GM21390 (cell line): Measurements from ENCODE around the gene GALNT10.
"Not testable (repeated sequence)": the region's sequence is repeated elsewhere in the genome, so short reads cannot be mapped to it uniquely, and the experiment has no call there.

Experiments
- ATAC-seq: cut with Tn5 transposase; IDR thresholded peaks from one replicate; pipeline ENCODE4 v1.9.1; 2021; ENCODE audit not compliant: unreplicated experiment

Gene GALNT10

GRCh38 chr5:154190595-154191304 is at the start of gene GALNT10:
Gene GALNT10, plus strand, starts transcription at chr5:154190733. Its CDS starts 134 bp downstream, at chr5:154190867.
- ATAC-seq = peak; percentile 68

GRCh38 chr5:154141745-154142221 is 48.8 kb upstream of the GALNT10 start:
- no peak for ATAC-seq

- no peak for ATAC-seq
Measured at GRCh38 chr5:154143211-154143641, 47.3 kb upstream of the GALNT10 start.

DNA sequence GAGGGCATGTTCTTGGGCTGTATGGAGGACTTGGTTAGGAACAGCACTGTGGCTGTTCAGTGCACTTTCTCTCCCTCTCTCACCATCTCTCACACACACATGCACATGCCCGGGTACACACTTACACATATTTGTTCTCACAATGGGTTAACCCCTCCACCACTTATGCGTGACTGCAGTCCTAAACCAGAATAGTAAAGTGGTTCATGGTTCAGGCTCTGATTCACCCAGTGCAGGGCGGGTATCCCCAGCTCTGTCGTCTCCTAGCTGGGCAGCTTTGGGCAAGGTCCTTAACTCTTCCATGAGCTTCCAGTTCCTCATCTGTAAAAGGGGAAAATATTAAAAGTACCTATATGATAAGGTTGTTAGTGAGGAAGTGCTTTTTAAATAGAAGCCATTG is 45.3 kb upstream of the GALNT10 start:
- no peak for ATAC-seq

DNA sequence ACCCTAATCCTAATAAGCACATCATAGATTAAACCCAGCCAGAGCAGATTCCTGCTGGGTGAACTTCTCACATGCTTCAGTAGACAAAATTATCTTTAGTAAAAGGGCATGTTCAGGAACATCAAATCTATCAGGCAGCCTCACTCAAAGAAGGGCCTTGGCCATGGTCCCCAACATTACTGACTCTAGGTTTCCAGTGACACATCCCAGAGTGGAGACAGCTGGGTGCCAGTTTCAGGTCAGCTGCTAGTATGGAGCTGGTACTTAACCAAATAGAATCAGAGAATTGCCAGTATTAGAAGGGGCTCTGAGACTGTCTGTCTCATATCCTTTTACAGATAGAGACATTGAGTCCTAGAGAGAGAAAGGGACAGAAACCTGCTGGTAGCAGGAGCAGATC is 44.1 kb upstream of the GALNT10 start:
- ATAC-seq = no peak

GRCh38 chr5:154147666-154148065 is 42.9 kb upstream of the GALNT10 start:
- ATAC-seq = no peak

GRCh38 chr5:154150471-154150870 is 40.1 kb upstream of the GALNT10 start:
- not testable (repeated sequence) for ATAC-seq

DNA sequence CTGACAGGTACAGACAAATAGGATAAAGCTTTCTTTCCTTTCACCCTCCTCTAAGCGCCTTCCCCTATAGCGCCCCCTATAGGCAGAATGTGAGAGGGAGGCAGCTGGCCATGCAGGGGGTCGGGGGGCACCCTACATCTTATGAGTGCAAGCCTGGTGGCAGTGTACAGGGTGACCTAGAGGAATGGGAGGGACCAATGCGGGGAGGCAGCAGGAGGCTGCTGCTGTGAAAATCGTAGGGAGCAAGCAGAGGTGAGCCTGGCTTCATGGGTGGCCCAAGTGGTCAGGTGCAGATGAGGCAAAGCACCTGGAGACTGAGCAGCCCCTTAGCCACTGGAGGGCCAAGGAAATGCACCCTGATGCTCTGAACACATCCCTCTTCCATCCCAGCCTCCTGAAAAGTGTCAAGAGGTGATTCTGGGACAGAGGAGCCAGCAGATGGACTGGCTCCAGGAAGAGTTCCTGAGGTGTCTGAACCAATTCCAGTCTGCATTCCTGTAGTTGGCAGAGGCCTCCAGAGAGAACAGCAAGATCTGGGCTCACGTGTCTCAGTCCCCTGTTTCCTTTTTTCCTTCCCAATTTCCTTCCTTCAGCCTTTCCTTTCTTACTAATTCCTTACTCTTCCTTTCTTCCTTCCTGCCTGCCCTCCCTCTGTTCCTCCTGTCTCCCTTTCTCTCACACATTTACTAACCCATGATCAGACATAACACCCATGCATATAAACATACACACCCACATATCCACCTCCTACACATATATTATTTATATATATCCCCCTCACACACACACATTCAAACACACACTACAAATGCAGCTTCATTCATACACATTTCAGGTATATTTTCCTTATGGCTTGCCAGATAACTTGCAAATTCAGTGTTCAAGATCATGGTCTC is 32.8 kb upstream of the GALNT10 start:
- ATAC-seq = no peak

- ATAC-seq = no peak
Measured at GRCh38 chr5:154158379-154158737, 32.2 kb upstream of the GALNT10 start.

DNA sequence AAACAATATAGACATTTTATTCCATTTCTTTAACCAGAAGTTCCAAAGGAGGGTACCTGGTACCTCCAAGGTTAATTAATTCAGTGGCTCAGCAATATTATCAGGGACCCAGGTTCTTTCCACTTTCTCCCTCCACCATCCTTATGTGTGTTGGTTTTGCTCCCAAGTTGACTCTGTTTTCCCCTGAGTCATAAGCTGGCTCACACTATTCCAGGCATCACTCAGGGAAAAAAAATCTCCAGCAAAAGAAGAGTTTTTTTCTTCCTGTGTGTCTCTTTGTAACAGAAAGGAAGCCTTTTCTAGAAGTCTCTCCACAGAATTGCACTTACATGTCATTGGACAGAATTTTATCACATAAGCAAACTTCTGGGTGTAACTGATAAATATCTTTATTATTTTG is 31.2 kb upstream of the GALNT10 start:
- no peak for ATAC-seq

- no peak for ATAC-seq
Measured at GRCh38 chr5:154162539-154163151, 27.9 kb upstream of the GALNT10 start.

DNA sequence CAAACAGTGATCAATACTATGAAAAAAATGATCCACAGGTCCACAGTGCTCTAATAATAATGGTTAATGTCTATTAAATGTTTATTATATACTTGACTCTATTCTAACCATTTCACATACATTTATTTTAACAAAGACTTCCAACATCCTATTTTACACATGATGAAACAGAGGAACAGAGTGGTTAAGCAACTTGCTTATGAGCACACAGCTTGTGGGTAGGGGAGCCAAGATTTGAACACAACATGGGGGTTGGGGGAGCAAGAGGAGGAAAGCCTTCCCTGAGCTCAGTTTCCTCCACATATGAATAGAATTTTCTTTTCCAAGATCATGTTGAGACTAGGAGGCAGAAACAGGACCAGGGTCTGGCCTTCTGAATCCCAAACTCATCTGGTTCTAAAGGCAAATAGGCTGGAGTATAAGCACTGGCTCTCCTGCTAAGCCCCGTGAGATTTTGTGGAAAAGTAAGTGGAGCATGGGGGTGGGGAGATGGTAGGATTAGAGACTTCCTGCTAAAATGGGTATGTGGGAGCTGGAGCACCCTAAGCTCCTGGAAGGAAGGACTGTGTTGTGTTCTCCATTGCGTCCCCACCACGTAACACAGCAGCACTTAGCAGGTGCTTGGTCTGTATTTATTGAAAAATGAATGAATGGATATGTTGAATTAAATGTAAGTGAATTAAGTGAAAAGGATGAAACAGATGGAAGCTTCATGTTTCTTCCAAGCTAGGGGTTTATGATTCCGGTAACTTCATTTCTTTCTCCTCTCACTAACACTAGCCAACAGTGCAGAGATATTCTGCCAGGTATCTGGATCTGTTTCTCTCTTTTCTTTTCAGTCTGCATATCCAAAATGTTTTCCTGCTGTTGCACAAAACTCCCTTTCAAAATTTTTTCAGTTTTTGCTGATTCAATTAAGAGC is 26.9 kb upstream of the GALNT10 start:
- no peak for ATAC-seq

GRCh38 chr5:154164249-154164581 is 26.3 kb upstream of the GALNT10 start:
- no peak for ATAC-seq

- ATAC-seq = no peak
Measured at GRCh38 chr5:154165886-154166285, 24.6 kb upstream of the GALNT10 start.

DNA sequence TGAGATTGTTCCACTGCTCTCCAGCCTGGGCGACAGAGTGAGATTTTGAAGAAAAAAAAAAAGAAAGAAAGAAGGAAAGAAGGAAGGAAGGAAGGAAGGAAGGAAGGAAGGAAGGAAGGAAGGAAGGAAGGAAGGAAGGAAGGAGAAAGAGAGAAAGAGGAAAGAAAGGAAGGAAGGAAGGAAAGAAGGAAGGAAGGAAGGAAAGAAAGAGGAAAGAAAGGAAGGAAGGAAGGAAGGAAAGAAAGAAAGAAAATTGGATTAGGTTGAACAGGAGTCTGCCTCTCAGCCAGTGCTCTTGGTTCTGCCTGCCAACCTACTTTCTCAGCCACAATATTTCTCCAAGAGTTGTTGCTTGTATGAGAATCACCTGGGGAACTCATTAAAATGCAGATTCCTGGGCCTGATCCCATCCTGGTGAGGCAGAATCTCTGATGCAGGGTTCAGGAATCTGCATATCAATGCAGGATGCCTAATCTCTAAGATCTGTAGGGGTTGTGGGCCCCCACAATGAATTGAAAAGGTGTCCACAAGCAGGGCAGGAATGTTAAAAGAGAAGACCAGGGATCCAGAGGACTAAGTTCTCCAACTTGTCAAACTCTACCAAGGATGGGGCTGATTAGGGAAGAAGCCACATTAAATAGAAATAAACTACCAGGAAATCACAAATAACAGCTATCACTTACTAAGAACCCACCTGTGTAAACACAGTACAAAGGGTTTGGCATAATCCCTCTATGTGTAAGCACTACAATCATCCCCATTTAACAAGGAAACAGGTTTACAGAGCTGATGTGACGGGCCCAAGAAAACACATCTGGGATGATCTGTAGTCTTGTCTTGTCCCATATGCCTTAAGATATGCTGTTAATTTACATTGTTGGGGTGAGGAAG is 23.4 kb upstream of the GALNT10 start:
- ATAC-seq = no peak

- no peak for ATAC-seq
Measured at GRCh38 chr5:154168395-154168794, 22.1 kb upstream of the GALNT10 start.

DNA sequence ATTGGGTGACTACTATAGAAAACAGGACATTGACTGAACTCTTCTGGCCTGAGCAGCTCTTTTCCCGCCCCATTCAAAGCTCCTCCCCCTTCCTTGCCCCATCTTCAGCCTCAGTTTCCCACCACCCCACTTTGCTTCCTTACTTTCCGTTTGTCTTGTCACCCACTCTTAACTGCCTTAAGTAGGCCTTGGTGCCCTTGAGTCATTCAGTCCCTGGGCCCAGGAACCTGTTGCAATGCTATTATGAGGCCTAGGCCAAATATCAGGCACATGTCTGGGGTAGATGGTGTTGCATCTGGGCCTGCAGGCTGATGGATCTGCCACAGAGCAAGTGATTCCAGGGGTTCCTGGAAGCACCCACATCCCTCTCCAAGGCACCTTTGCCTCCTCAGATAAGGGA is 17.7 kb upstream of the GALNT10 start:
- no peak for ATAC-seq

GRCh38 chr5:154174091-154174490 is 16.4 kb upstream of the GALNT10 start:
- ATAC-seq = no peak

DNA sequence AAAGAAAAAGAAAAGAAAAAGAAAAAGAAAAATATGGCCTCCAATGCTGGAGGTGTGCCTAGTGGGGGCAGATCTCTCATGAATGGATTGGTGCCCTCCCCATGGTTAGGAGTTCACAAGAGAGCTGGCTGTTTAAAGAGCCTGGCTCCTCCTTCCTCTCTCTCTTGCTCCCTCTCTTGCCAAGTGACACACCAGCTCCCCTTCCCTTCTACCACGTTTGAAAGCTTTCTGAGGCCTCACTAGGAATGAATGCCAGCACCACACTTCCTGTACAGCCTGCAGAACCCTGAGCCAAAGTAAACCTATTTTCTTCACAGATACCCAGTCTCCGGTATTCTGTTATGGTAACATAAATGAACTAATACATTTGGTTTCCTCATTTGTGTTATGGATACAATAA is 14.4 kb upstream of the GALNT10 start:
- ATAC-seq = no peak

DNA sequence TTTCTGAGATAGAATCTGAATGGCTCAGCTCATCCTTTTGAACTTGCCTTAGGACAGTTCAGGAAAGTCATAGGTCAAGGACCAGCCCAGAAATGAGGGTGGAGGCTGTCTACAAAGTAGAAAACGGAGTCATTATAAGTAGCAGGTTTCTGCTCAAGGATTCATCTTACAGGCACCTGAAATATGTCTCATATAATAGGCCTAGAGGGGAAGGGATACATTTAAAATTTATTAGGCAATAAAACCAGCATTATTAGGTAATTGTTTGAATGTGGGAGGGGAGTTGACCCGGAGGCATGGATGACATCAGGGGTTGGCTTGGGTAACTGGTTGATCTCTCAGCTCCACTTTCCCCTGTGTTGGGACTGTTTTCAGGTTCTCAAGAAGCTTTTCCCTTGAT is 11.9 kb upstream of the GALNT10 start:
- no peak for ATAC-seq
